H1 (cell line): ENCODE measurements around the gene CASK. TPM values are rescaled to one million over a fixed set of nuclear protein-coding genes. Genes with fewer than 3 reads are reported as not detected.

Source experiments
- CTCF ChIA-PET: fragments of 300-600 bp; sonication (Branson Sonifier 250); formaldehyde crosslinking; loops from one replicate; lab custom pipeline; 2021; ENCODE audit not compliant: partially characterized antibody; lab: Charles Lee
- POLR2A ChIA-PET: fragments of 300-600 bp; sonication (Branson Sonifier 250); formaldehyde crosslinking; loops from one replicate; lab custom pipeline; 2021; ENCODE audit warnings: inconsistent platforms; ENCODE audit not compliant: partially characterized antibody; lab: Charles Lee
- DNase-seq, 2 experiments: peaks; one replicate each; pipeline versions ENCODE4 v3.0.0 to v3.0.0-alpha.2; 2010 to 2022; ENCODE audit warnings: low spot score in 2 of 2, low read depth in 1 of 2, mixed read lengths in 1 of 2
- FAIRE-seq: peaks from 2 replicates; lab custom pipeline; 2011; peaks lifted over from hg19 to GRCh38; lab: Jason Lieb, UNC
- H2AFZ ChIP-seq: 2 replicates; pipeline ENCODE4 v1.8.1; 2012; ENCODE audit warnings: low read length, inconsistent platforms
- H2AK5ac ChIP-seq: 2 replicates; pipeline ENCODE4 v1.6.1; 2013; ENCODE audit warnings: low read depth, low read length
- H2BK120ac ChIP-seq: replicated peaks from 2 replicates; pipeline ENCODE3; 2013; ENCODE audit warnings: low read depth, low read length, inconsistent platforms
- H2BK12ac ChIP-seq: 2 replicates; pipeline ENCODE4 v1.6.1; 2013; ENCODE audit warnings: low read depth, low read length
- H2BK15ac ChIP-seq: 2 replicates; pipeline ENCODE4 v1.6.1; 2013; ENCODE audit warnings: low read length
- H2BK20ac ChIP-seq: 2 replicates; pipeline ENCODE4 v1.6.1; 2013; ENCODE audit warnings: low read length
- H2BK5ac ChIP-seq: 2 replicates; pipeline ENCODE4 v1.6.1; 2013; ENCODE audit warnings: low read depth, low read length
- H3K14ac ChIP-seq: 2 replicates; pipeline ENCODE4 v1.6.1; 2013; ENCODE audit warnings: inconsistent platforms; ENCODE audit not compliant: insufficient read length
- H3K18ac ChIP-seq: 2 replicates; pipeline ENCODE4 v1.6.1; 2013; ENCODE audit warnings: low read length; ENCODE audit errors: extremely low read depth
- H3K23ac ChIP-seq: 2 replicates; pipeline ENCODE4 v1.6.1; 2013; ENCODE audit warnings: inconsistent platforms; ENCODE audit not compliant: insufficient read length
- H3K23me2 ChIP-seq: 2 replicates; pipeline ENCODE4 v1.6.1; 2013; ENCODE audit warnings: low read depth, low read length
- H3K27ac ChIP-seq: 2 replicates; pipeline ENCODE4 v1.6.1; 2011; ENCODE audit warnings: low read depth, low read length, inconsistent platforms
- H3K27me3 ChIP-seq, 4 experiments: replicated peaks in 1 of 4; 1 replicate in 1 of 4; 2 replicates in 3 of 4; pipeline versions ENCODE4 v1.6.1 to v1.8.1; 2011 to 2013; ENCODE audit warnings: low read length in 3 of 4, mild to moderate bottlenecking in 3 of 4, inconsistent platforms in 2 of 4, mixed read lengths in 2 of 4, moderate library complexity in 1 of 4; ENCODE audit not compliant: control insufficient read depth in 3 of 4, insufficient read depth in 3 of 4; ENCODE audit errors: extremely low read depth in 1 of 4
- H3K36me3 ChIP-seq, 4 experiments: 2 replicates each; pipeline versions ENCODE4 v1.6.1 to v1.8.1; 2011 to 2013; ENCODE audit warnings: mild to moderate bottlenecking in 4 of 4, low read length in 3 of 4, moderate library complexity in 2 of 4, control low read depth in 1 of 4, inconsistent platforms in 1 of 4; ENCODE audit not compliant: insufficient read depth in 4 of 4, control insufficient read depth in 2 of 4
- H3K4ac ChIP-seq: replicated peaks from 2 replicates; pipeline ENCODE3; 2013; ENCODE audit warnings: low read length, low read depth, mixed read lengths, inconsistent platforms; ENCODE audit not compliant: insufficient read length
- H3K4me1 ChIP-seq, 4 experiments: replicated peaks in 1 of 4; 1 replicate in 1 of 4; 2 replicates in 3 of 4; pipeline versions ENCODE4 v1.6.1 to v1.8.1; 2011 to 2013; ENCODE audit warnings: low read length in 3 of 4, inconsistent platforms in 2 of 4, mixed read lengths in 1 of 4; ENCODE audit not compliant: insufficient read depth in 4 of 4, control insufficient read depth in 3 of 4
- H3K4me2 ChIP-seq, 2 experiments: 2 replicates each; pipeline versions ENCODE4 v1.6.1 to v1.8.1; 2011 to 2013; ENCODE audit warnings: low read depth in 2 of 2, low read length in 2 of 2, control low read depth in 1 of 2, inconsistent platforms in 1 of 2, mild to moderate bottlenecking in 1 of 2; ENCODE audit not compliant: insufficient read depth in 1 of 2
- H3K4me3 ChIP-seq, 4 experiments: fragments of 200-600, 300-600 bp in 1 of 4; sonication (generic), shearing (Covaris generic), sonication (Bioruptor Twin) in 1 of 4; 2 replicates each; pipeline versions ENCODE4 v1.5.1 to v1.8.1; 2011 to 2016; ENCODE audit warnings: low read length in 4 of 4, low read depth in 3 of 4, control low read depth in 2 of 4, inconsistent platforms in 2 of 4, mild to moderate bottlenecking in 2 of 4, mixed read lengths in 1 of 4, moderate library complexity in 1 of 4; ENCODE audit not compliant: insufficient read depth in 2 of 4; ENCODE audit errors: extremely low read depth in 1 of 4
- H3K56ac ChIP-seq: replicated peaks from 2 replicates; pipeline ENCODE3; 2013; ENCODE audit warnings: low read depth, mild to moderate bottlenecking, mixed read lengths, low read length, inconsistent platforms; ENCODE audit not compliant: insufficient read length
- H3K79me1 ChIP-seq: 2 replicates; pipeline ENCODE4 v1.6.1; 2013; ENCODE audit warnings: low read depth, low read length, control low read depth
- H3K79me2 ChIP-seq, 2 experiments: 2 replicates each; pipeline versions ENCODE4 v1.6.1 to v1.8.1; 2012 to 2013; ENCODE audit warnings: low read length in 2 of 2, mild to moderate bottlenecking in 2 of 2, inconsistent platforms in 1 of 2; ENCODE audit not compliant: insufficient read depth in 2 of 2, control insufficient read depth in 1 of 2
- H3K9ac ChIP-seq, 4 experiments: replicated peaks in 1 of 4; 1 replicate in 1 of 4; 2 replicates in 3 of 4; pipeline versions ENCODE4 v1.6.1 to v1.8.1; 2011 to 2013; ENCODE audit warnings: low read depth in 3 of 4, low read length in 3 of 4, control low read depth in 2 of 4, mild to moderate bottlenecking in 2 of 4, moderate library complexity in 2 of 4, inconsistent platforms in 1 of 4; ENCODE audit errors: extremely low read depth in 1 of 4
- H3K9me3 ChIP-seq, 2 experiments: 2 replicates each; pipeline versions ENCODE4 v1.6.1 to v1.8.1; 2012 to 2013; ENCODE audit warnings: mild to moderate bottlenecking in 2 of 2, moderate library complexity in 2 of 2, control low read depth in 1 of 2, inconsistent platforms in 1 of 2, low read depth in 1 of 2, low read length in 1 of 2, mixed read lengths in 1 of 2; ENCODE audit not compliant: insufficient read depth in 2 of 2
- H4K20me1 ChIP-seq, 2 experiments: replicated peaks in 1 of 2; 2 replicates each; pipeline versions ENCODE3 to v1.8.1; 2011 to 2013; ENCODE audit warnings: inconsistent platforms in 2 of 2, low read length in 2 of 2, mild to moderate bottlenecking in 1 of 2; ENCODE audit not compliant: insufficient read depth in 2 of 2, control insufficient read depth in 1 of 2
- H4K5ac ChIP-seq: 2 replicates; pipeline ENCODE4 v1.6.1; 2013; ENCODE audit warnings: low read length, low read depth, mixed read lengths, inconsistent platforms; ENCODE audit not compliant: insufficient read length
- H4K8ac ChIP-seq: 2 replicates; pipeline ENCODE4 v1.8.0; 2013; ENCODE audit warnings: mild to moderate bottlenecking, moderate library complexity, low read length, inconsistent platforms; ENCODE audit not compliant: insufficient read depth; ENCODE audit errors: extremely low read depth
- H4K91ac ChIP-seq: replicated peaks from 2 replicates; pipeline ENCODE3; 2013; ENCODE audit warnings: low read length, mixed read lengths, inconsistent platforms; ENCODE audit not compliant: insufficient read length
- BRCA1 ChIP-seq: IDR thresholded peaks from 2 replicates; pipeline ENCODE4 v1.6.1; 2012; ENCODE audit warnings: low read depth, low read length, improper control_type of control experiment
- EGR1 ChIP-seq: IDR thresholded peaks from 2 replicates; pipeline ENCODE4 v1.6.1; 2011; ENCODE audit warnings: low read depth, low read length, borderline replicate concordance
- HDAC2 ChIP-seq, 2 experiments: fragments of 300-600 bp in 1 of 2; sonication (generic) in 1 of 2; IDR thresholded peaks; 2 replicates each; pipeline ENCODE4 v1.6.1; 2011 to 2012; ENCODE audit warnings: low read depth in 2 of 2, low read length in 2 of 2, mild to moderate bottlenecking in 2 of 2, moderate library complexity in 2 of 2, borderline replicate concordance in 1 of 2, inconsistent platforms in 1 of 2
- NANOG ChIP-seq: IDR thresholded peaks from 2 replicates; pipeline ENCODE4 v1.6.1; 2011; ENCODE audit warnings: low read length, low read depth, mild to moderate bottlenecking, inconsistent platforms; ENCODE audit not compliant: insufficient read depth, poor library complexity, severe bottlenecking
- PHF8 ChIP-seq: fragments of 200-600 bp; sonication (generic); conservative IDR thresholded peaks from 2 replicates; pipeline ENCODE4 v1.7.1; 2012; ENCODE audit warnings: low read depth, mild to moderate bottlenecking, inconsistent platforms, low read length, moderate library complexity
- SIN3A ChIP-seq, 2 experiments: IDR thresholded peaks in 1 of 2; conservative IDR thresholded peaks in 1 of 2; 2 replicates each; pipeline ENCODE4 v1.6.1; 2011 to 2012; ENCODE audit warnings: low read length in 2 of 2, improper control_type of control experiment in 1 of 2, low read depth in 1 of 2, mild to moderate bottlenecking in 1 of 2
- WGBS, 2 experiments: shearing (Covaris generic) in 1 of 2; methylation state at CpG; one replicate each; pipeline versions ENCODE4 v1.1.6 to v1.1.7; 2013 to 2015; ENCODE audit warnings: low lambda C conversion rate in 2 of 2, mixed read lengths in 2 of 2, inconsistent platforms in 1 of 2, low coverage in 1 of 2, missing lambda C conversion rate in 1 of 2; ENCODE audit not compliant: insufficient replicate concordance in 2 of 2, insufficient coverage in 1 of 2, insufficient read length in 1 of 2; ENCODE audit errors: extremely low coverage in 1 of 2, missing lambda C conversion rate in 1 of 2; 5-methylcytosine and 5-hydroxymethylcytosine counted together
- polyA plus RNA-seq, 7 experiments: library from polyadenylated mRNA; depleted of rRNA in 3 of 7; stranded (reverse) in 5 of 7; unstranded in 2 of 7; fragments of >200 nt in 5 of 7; fragments of 200-250 nt in 2 of 7; gene quantifications; 1 replicate in 5 of 7; 2 replicates in 1 of 7; 4 replicates in 1 of 7; pipeline versions ENCODE4 v1.2.1 to v1.2.3, GENCODE V29; 2011 to 2013; ENCODE audit warnings: missing spikeins in 2 of 7, mixed read lengths in 2 of 7
- total RNA-seq: library from RNA; stranded (reverse); fragmentation: NEBNext Ultra II Directional; extraction: Animal tissue kit (Norgen Biotek cat#: 25700); gene quantifications from 2 replicates; pipeline ENCODE4 v1.2.1, GENCODE V29; 2021

Gene CASK
- total and polyA plus RNA-seq, 2 of the 8 experiments (the other 6 are each of a cell fraction or from before 2014, with no cell fraction given): 21.6 to 55.1 TPM

DNA sequence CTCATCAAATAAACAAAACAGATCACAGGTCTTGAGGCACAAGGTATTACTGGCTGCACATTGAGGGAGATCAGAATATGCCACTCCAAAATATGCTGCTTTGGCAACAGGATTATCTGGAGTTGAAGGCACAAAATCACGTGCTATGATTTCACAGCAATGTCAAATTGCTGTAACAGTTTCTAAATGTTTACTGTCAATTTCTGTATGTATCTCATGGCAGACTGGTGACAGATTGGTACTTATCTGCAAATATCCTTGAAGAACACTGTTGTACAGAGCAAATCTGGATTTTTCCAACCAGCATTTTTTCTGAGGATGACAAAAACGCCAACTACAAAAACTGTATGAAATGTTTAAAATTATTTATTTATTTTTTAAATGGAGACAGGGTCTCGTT lies 172.6 kb downstream of the CASK start:
- Histone ChIP-seq H3K9ac (no peak overlapping the region), H4K5ac (no peak overlapping the region), H3K27me3 (no peaks in the 10 kb centered on the region), H2BK15ac (no peak overlapping the region), H2AFZ (no peak overlapping the region), H3K27ac (no peak overlapping the region), H3K23me2 (no peaks in the 10 kb centered on the region), H3K56ac (no peak overlapping the region), H3K9me3 (no peaks in the 10 kb centered on the region), H4K20me1 (no peaks in the 10 kb centered on the region), H4K91ac (no peak overlapping the region), H3K79me2 (no peaks in the 10 kb centered on the region), H3K4ac (no peak overlapping the region), H4K8ac (no peak overlapping the region), H3K36me3 (no peaks in the 10 kb centered on the region), H3K4me2 (no peak overlapping the region), H3K4me1 (no peaks in the 10 kb centered on the region), H2BK12ac (no peak overlapping the region), H3K23ac (no peak overlapping the region), H3K18ac (no peak overlapping the region), H3K79me1 (no peaks in the 10 kb centered on the region), H2BK120ac (no peak overlapping the region), H2BK20ac (no peak overlapping the region), H3K14ac (no peak overlapping the region), H2AK5ac (no peak overlapping the region), H2BK5ac (no peak overlapping the region), H3K4me3 (no peak overlapping the region)
- ChIA-PET POLR2A (no interaction called here), CTCF (interaction anchor here (2.1 kb wide), 1 partner anchor 9 kb away, joined by 7 read pairs; no protein-coding TSS in a partner anchor)
- FAIRE-seq (no peak), DNase-seq (no peak)
- 83% methylated on average over 3 of the region's 3 CpGs; no CpG with 5 or more reads in 1 of the 2 experiments for WGBS, 2 experiments
- no peak for TF ChIP-seq PHF8
- no peak for TF ChIP-seq EGR1
- no peak for TF ChIP-seq BRCA1
- no peak for TF ChIP-seq NANOG
- no peak for TF ChIP-seq HDAC2 (IDR thresholded peaks at IDR 0.05; ENCODE audit: borderline replicate concordance in 1 of 2, low read depth in 2 of 2, low read length in 2 of 2)
- TF ChIP-seq SIN3A (conservative IDR thresholded peaks at IDR 0.05 in 1 of 2, IDR thresholded peaks at IDR 0.05 in 1 of 2; ENCODE audit: low read depth in 1 of 2, low read length in 2 of 2): no peak
